ENCODE measurements around the gene SMYD3. TPM values are rescaled to one million over a fixed set of nuclear protein-coding genes. Genes with fewer than 3 reads are reported as not detected.

The SMYD3 gene
- total and polyA plus RNA-seq, 10 of the 15 experiments (the other 5 are each of a cell fraction or from before 2014, with no cell fraction given): 18.3 to 54.0 (median 24.8) TPM

- ATAC-seq (no peak), DNase-seq (ENCODE audit: low read depth, low spot score) (no peak), FAIRE-seq (no peak)
- Histone ChIP-seq H3K4me3 (no peak overlapping the region), H3K4me1 (ENCODE audit: control insufficient read depth, insufficient read depth, low read length) (no peaks in the 10 kb centered on the region), H3K79me2 (ENCODE audit: control insufficient read depth, insufficient read depth, low read length) (no peaks in the 10 kb centered on the region), H3K27ac (ENCODE audit: control insufficient read depth, insufficient read depth) (no peak overlapping the region), H3K9ac (ENCODE audit: control insufficient read depth, insufficient read depth, low read length) (no peak overlapping the region), H3K36me3 (ENCODE audit: control insufficient read depth in 2 of 2, insufficient read depth in 2 of 2, low read length in 1 of 2) (no peaks in the 10 kb centered on the region), H3K27me3 (replicated peaks in 1 of 2; ENCODE audit: control insufficient read depth in 2 of 2, insufficient read depth in 2 of 2, low read length in 1 of 2) (no peaks in the 10 kb centered on the region), H3K9me3 (replicated peaks; ENCODE audit: control insufficient read depth, insufficient read depth, low read length) (no peaks in the 10 kb centered on the region), H3K4me2 (ENCODE audit: control insufficient read depth, insufficient read depth) (no peak overlapping the region), H4K20me1 (ENCODE audit: control insufficient read depth, insufficient read depth) (no peaks in the 10 kb centered on the region), H2AFZ (ENCODE audit: control insufficient read depth, low read depth, low read length) (no peak overlapping the region)
- SMC1A ChIA-PET (ENCODE audit: uncharacterized antibody, unreplicated experiment): interaction anchor here (0.9 kb wide), 1 partner anchor 31 kb away, joined by 3 read pairs; no protein-coding TSS in a partner anchor
- intact Hi-C loops (cut with micrococcal nuclease; ENCODE audit: unreplicated experiment): no loop called here
- RAD21 ChIA-PET (ENCODE audit: unreplicated experiment): no interaction called here
- POLR2A ChIA-PET: no interaction called here
- BruUV-seq (replicated peaks): no TSS peak
- in situ Hi-C loops (cut with MboI): no loop called here
- CTCF ChIA-PET: interaction anchor here (1.5 kb wide), 1 partner anchor 11 kb away, joined by 5 read pairs; no protein-coding TSS in a partner anchor
- 95% methylated on average over 3 of the region's 3 CpGs for WGBS (ENCODE audit: insufficient coverage, insufficient replicate concordance, low lambda C conversion rate, missing lambda C conversion rate)
- TF ChIP-seq SRF (IDR thresholded peaks at IDR 0.05; ENCODE audit: low read depth in 2 of 2, low read length in 2 of 2) (no peak), PRDM15 (CRISPR knock-in tag; IDR thresholded peaks at IDR 0.05) (no peak), SPI1 (IDR thresholded peaks at IDR 0.05; ENCODE audit: borderline replicate concordance, insufficient read depth, low read depth, low read length) (peak; percentile 14; the same call in 1 of the 2 replicates), CTCF (IDR thresholded peaks at IDR 0.05 in 2 of 3, conservative IDR thresholded peaks at IDR 0.05 in 1 of 3; ENCODE audit: control insufficient read depth in 2 of 3, extremely low read depth in 1 of 3, insufficient read depth in 1 of 3, low read depth in 3 of 3, low read length in 3 of 3) (no peak), BHLHE40 (IDR thresholded peaks at IDR 0.05; ENCODE audit: borderline replicate concordance in 1 of 2, low read depth in 2 of 2, low read length in 1 of 2) (no peak), REST (IDR thresholded peaks at IDR 0.05; ENCODE audit: low read depth, low read length) (no peak), SMAD5 (IDR thresholded peaks at IDR 0.05; ENCODE audit: low read depth) (no peak)
Measured at GRCh38 chr1:246309247-246309884, 197.7 kb downstream of the SMYD3 start.
